Measurements from ENCODE around the gene SOX6.

GRCh38 chr11:15972838-15973237, 383.5 kb downstream of the SOX6 start:
- TF ChIP-seq CTCF (conservative IDR thresholded peaks at IDR 0.05; ENCODE audit: low read depth in 2 of 2) = no peak
- no peak for TF ChIP-seq CREB1 (CRISPR knock-in tag; IDR thresholded peaks at IDR 0.05; ENCODE audit: low read depth)
- TF ChIP-seq EZH2 (IDR thresholded peaks at IDR 0.05; ENCODE audit: low read depth, unreplicated experiment) = no peak
- no peak for TF ChIP-seq EZH2phosphoT487 (IDR thresholded peaks at IDR 0.05; ENCODE audit: unreplicated experiment)
- TF ChIP-seq NANOG (IDR thresholded peaks at IDR 0.05; ENCODE audit: borderline replicate concordance) = no peak
- no peak for TF ChIP-seq JUNB (IDR thresholded peaks at IDR 0.05; ENCODE audit: unreplicated experiment)
- TF ChIP-seq REST (IDR thresholded peaks at IDR 0.05; ENCODE audit: unreplicated experiment) = no peak
- no peak for TF ChIP-seq POLR2AphosphoS5 (IDR thresholded peaks at IDR 0.05; ENCODE audit: low read depth)
- no peak for TF ChIP-seq ZNF331 (CRISPR knock-in tag; IDR thresholded peaks at IDR 0.05; ENCODE audit: low read depth)
- TF ChIP-seq ETS1 (IDR thresholded peaks at IDR 0.05) = no peak
- no peak for TF ChIP-seq STAT1 (IDR thresholded peaks at IDR 0.05; ENCODE audit: unreplicated experiment)

Data from GM23338 (cell line).